HG03342 (cell line): ENCODE measurements around the gene TBC1D10A.

Experiments
- ATAC-seq: cut with Tn5 transposase; IDR thresholded peaks from one replicate; pipeline ENCODE4 v1.9.1; 2021; ENCODE audit warnings: mild to moderate bottlenecking, moderate library complexity; ENCODE audit not compliant: unreplicated experiment

TBC1D10A gene

DNA sequence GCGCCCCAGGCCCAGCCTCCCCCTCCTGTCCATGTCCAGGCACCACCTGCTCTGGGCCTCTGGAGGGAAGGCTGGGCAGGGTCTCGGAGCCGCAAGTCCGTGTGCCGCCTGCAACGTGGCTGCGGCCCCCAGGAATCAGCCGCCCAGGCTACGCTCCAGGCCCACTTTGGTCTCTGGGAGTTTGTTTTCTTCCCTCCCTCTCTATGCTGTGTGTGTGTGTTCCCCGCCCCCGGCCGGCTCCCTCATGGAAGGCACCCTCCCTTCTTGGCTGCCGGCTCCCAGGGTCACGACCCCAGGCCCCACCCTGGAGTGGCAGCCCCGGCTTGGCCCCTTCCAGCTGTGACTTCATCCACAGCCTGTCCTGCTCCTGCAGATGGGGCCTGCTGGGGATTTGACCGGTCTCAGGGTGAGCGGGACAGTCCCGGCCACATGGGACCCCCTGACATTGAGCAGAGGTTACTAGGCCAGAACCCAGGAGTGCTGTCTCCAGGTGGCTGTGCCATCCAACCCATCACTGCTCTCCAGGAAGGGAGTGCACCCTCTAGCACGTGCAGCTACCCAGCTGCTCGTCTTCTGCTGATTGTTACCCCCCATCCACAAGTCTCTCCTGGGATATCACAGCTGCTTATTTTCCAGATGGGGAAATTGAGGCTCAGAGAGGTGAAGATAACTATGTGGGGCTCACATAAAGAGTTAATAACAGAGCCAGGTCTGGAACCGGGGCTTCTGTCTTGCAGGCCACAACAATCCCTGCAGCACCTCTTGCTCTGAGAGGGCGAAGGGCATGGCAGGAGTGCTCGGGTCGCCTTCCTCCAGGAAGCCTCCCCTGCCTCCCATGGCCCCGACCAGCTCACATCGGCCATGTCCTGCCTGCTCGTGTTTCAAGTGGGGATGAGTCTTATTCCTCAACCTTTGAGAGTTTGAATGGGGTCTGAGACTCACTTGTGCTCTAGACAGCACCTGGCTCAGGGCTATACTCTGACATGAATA lies 77.4 kb downstream of the TBC1D10A start:
- no peak for ATAC-seq

DNA sequence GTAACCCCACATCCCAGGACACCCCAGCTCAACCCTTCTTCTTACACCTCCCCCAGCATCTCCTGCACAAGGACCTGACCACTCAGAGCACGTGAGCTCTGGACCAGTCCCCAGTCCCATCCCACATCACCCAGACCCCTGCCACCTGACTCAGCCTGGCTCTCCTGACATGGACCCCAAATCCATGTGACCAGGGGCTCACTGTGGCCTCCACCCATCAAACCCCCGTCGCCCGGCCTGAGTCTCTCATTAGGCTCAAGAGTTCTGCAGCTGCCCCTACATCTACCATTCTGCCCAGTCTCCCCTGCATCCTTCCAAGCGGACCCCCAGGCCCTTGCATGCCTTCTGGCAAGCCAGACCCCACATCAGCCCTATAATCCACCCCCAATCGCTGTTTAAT lies 78.3 kb downstream of the TBC1D10A start:
- ATAC-seq: no peak

- no peak for ATAC-seq
These were observed 78.8 kb downstream of the TBC1D10A start for GRCh38 chr22:30247974-30248373.

DNA sequence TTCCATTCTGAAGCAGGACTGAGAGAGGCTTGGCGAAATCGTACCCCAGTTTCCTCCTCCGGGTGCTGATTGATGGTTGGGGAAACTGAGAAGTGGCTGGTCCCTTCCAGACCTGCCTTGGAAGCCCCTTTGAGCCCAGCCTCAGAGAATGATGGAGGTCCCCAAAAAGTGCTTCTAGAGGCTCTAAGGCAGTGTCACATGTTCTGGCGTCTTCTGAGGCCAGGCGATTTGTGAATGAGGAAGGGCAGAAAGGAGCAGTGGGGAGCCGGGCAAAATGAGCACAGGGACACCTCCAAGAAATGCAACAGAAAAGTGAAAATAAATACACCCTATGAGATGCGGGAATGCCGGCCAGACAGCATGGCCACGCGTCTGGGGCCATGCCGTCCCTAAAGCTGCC lies 79.2 kb downstream of the TBC1D10A start:
- no peak for ATAC-seq

- ATAC-seq: no peak
These were observed 79.8 kb downstream of the TBC1D10A start for GRCh38 chr22:30246814-30247376.

DNA sequence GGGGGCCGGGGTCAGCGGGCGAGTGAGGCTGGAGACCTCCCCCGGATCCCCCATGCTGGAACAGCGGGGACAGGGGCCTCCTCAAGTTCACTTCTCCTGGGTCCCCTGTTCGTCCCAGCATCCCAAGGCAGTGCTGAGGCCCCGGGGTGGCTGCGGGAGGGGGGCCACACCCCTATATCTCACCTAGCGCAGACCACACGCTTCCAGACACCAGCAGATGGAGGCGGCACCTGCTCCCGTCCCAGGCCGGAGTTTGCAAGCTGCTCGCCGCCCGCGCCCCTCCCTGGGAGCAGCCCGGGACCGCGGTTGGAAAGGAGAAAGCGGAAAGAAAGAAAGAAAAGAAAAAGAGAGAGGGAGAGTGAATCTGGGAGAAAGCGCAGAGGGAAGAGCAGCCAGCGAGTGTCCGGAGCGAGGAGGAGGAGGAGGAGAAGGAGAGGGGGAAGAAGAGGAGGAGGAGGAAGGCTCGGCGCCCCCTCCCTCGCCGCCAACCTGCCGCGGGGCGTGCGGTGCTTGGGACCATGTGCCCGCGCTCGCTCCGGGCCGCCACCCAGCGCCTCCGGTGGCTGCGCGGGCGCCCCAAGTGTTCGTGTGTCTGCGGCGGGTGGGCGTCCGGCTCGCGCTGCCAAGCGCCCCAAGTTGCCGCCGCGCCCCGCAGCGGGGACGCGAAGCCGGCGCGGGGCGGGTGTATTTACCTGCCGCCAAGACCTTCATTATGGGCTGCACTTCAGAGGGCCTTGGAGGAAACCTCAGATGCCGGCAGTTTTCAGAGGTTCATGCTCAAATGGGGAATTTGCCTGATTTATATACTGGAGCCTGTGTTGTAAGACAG lies 80.5 kb downstream of the TBC1D10A start, which contains the start of gene LIF:
Gene LIF (minus strand): TSS at position 775 of the 829 bp plus-strand sequence. CDS start 64 bp downstream, at position 711.
- ATAC-seq: no peak

- no peak for ATAC-seq
These were observed 81.4 kb downstream of the TBC1D10A start for GRCh38 chr22:30245181-30245984.

GRCh38 chr22:30244641-30245040 lies 82.1 kb downstream of the TBC1D10A start:
- no peak for ATAC-seq

DNA sequence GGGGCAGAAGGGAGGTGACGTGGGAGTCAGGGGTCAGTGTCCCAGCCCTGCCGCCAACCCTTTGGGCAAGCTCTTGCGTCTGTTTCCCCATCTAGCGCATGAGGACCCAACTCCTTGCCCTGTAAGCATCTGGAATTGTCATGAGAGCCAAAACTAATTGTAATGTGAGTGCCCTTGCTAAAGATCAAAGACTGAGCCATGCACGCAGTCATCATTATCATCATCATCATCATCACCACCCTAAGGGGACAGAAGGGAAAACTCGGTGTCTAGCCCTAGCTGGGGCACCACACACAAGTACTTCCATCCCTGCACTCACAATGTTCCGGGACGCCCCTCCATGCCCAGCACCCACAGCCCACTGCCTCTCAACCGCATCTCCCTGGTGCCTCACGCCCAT lies 82.7 kb downstream of the TBC1D10A start:
- ATAC-seq: no peak

- ATAC-seq: no peak
These were observed 83.1 kb downstream of the TBC1D10A start for GRCh38 chr22:30243661-30244060.
